SK-N-SH treated with all-trans-retinoic acid at 6 μM for 48 hours (cell line): ENCODE results near the gene CD55.

Source experiments
- ARNTL ChIP-seq: fragments of 450-650 bp; formaldehyde crosslinking; IDR thresholded peaks from 2 replicates; pipeline ENCODE4 v1.5.0; 2020; ENCODE audit warnings: low read depth, mild to moderate bottlenecking, moderate library complexity, borderline replicate concordance
- ESRRG ChIP-seq: fragments of 250-450 bp; sonication (Bioruptor Pico); IDR thresholded peaks from 2 replicates; pipeline ENCODE4 v1.6.1; 2021; ENCODE audit warnings: mild to moderate bottlenecking
- GLIS3 ChIP-seq: fragments of 250-450 bp; sonication (Bioruptor Pico); IDR thresholded peaks from 2 replicates; pipeline ENCODE4 v1.5.0; 2020; ENCODE audit warnings: mild to moderate bottlenecking, moderate library complexity
- OSR1 ChIP-seq: fragments of 250-450 bp; sonication (Bioruptor Pico); IDR thresholded peaks from 2 replicates; pipeline ENCODE4 v1.8.0; 2022; ENCODE audit warnings: moderate library complexity, mild to moderate bottlenecking, inconsistent platforms
- PPARA ChIP-seq: fragments of 250-450 bp; sonication (Bioruptor Pico); IDR thresholded peaks from 2 replicates; pipeline ENCODE4 v1.5.0; 2020; ENCODE audit warnings: mild to moderate bottlenecking, borderline replicate concordance
- SNAI2 ChIP-seq: fragments of 250-450 bp; sonication (Bioruptor Pico); IDR thresholded peaks from 2 replicates; pipeline ENCODE4 v1.5.0; 2020; ENCODE audit warnings: mild to moderate bottlenecking, moderate library complexity
- TOX ChIP-seq: fragments of 250-450 bp; sonication (Bioruptor Pico); IDR thresholded peaks from 2 replicates; pipeline ENCODE4 v1.8.0; 2021; ENCODE audit warnings: mild to moderate bottlenecking, moderate library complexity, borderline replicate concordance
- ZFP3 ChIP-seq: fragments of 250-450 bp; sonication (Bioruptor Pico); IDR thresholded peaks from 2 replicates; pipeline ENCODE4 v1.5.0; 2020; ENCODE audit warnings: mild to moderate bottlenecking, moderate library complexity
- ZNF70 ChIP-seq: fragments of 450-650 bp; formaldehyde crosslinking; IDR thresholded peaks from 2 replicates; pipeline ENCODE4 v1.5.0; 2020; ENCODE audit warnings: mild to moderate bottlenecking, moderate library complexity
- ZNF8 ChIP-seq: fragments of 450-650 bp; formaldehyde crosslinking; IDR thresholded peaks from 2 replicates; pipeline ENCODE4 v1.5.0; 2020; ENCODE audit warnings: mild to moderate bottlenecking, moderate library complexity
- TF ChIP-seq, protein P1 (sequence below): fragments of 250-450 bp; sonication (Bioruptor Pico); IDR thresholded peaks from 2 replicates; pipeline ENCODE4 v1.5.1; 2021; ENCODE audit warnings: mild to moderate bottlenecking, moderate library complexity

DNA sequence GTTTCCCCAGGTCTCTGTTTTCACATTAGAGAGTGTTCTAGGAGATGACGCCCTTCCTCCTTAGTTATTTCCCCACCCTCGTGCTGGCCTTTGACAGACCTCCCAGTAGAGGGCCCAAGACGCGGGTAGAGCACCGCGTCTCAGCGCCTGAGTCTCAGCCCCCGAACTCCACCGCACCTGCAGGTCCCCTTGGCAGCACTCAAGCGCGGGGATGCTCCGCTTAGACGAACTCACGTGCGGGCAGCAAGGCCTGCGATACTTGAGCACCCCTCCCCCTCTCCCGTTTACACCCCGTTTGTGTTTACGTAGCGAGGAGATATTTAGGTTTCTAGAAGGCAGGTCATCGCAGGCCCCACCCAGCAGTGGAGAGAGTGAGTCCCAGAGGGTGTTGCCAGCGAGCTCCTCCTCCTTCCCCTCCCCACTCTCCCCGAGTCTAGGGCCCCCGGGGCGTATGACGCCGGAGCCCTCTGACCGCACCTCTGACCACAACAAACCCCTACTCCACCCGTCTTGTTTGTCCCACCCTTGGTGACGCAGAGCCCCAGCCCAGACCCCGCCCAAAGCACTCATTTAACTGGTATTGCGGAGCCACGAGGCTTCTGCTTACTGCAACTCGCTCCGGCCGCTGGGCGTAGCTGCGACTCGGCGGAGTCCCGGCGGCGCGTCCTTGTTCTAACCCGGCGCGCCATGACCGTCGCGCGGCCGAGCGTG lies at the start of gene CD55:
- TF ChIP-seq ZFP3 (CRISPR knock-in tag) (no peak), PPARA (CRISPR knock-in tag) (no peak), GLIS3 (CRISPR knock-in tag) (no peak), ZNF70 (CRISPR knock-in tag) (no peak), ZNF8 (no peak), OSR1 (CRISPR knock-in tag) (no peak), TOX (CRISPR knock-in tag) (no peak), ESRRG (CRISPR knock-in tag) (no peak), SNAI2 (CRISPR knock-in tag) (no peak), ARNTL (no peak)
- TF ChIP-seq, protein P1, sequence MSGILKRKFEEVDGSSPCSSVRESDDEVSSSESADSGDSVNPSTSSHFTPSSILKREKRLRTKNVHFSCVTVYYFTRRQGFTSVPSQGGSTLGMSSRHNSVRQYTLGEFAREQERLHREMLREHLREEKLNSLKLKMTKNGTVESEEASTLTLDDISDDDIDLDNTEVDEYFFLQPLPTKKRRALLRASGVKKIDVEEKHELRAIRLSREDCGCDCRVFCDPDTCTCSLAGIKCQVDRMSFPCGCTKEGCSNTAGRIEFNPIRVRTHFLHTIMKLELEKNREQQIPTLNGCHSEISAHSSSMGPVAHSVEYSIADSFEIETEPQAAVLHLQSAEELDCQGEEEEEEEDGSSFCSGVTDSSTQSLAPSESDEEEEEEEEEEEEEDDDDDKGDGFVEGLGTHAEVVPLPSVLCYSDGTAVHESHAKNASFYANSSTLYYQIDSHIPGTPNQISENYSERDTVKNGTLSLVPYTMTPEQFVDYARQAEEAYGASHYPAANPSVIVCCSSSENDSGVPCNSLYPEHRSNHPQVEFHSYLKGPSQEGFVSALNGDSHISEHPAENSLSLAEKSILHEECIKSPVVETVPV (CRISPR knock-in tag), result no peak
